ENCODE results near the gene VWF. TPM values are rescaled to one million over a fixed set of nuclear protein-coding genes. Genes with fewer than 3 reads are reported as not detected.

Gene VWF
- total and polyA plus RNA-seq, 10 of the 15 experiments (the other 5 are each of a cell fraction or from before 2014, with no cell fraction given), result 0.08 to 0.23 TPM; not detected in 8

GRCh38 chr12:6166808-6167207 lies 42.3 kb upstream of the VWF start:
- SMC1A ChIA-PET (ENCODE audit: uncharacterized antibody, unreplicated experiment), result interaction anchor here (0.7 to 2.5 kb wide), 4 partner anchors 27 to 110 kb away, joined by 3 to 12 read pairs (median 6); no protein-coding TSS in a partner anchor
- no peak for FAIRE-seq
- 0 out of 2 replicates have a peak overlapping the region, but pooled peaks have one; percentile 8 for H2AFZ ChIP-seq (ENCODE audit: control insufficient read depth, low read depth, low read length)
- TF ChIP-seq JUNB (IDR thresholded peaks at IDR 0.05), result no peak
- no peak for TF ChIP-seq CUX1 (IDR thresholded peaks at IDR 0.05; ENCODE audit: insufficient replicate concordance, low read depth, low read length)
- no peak for TF ChIP-seq IKZF1 (conservative IDR thresholded peaks at IDR 0.05)
- no peak for TF ChIP-seq BHLHE40 (IDR thresholded peaks at IDR 0.05; ENCODE audit: borderline replicate concordance in 1 of 2, low read depth in 2 of 2, low read length in 1 of 2)
- no peak for TF ChIP-seq ZNF207 (IDR thresholded peaks at IDR 0.05; ENCODE audit: borderline replicate concordance)
- TF ChIP-seq MYC (IDR thresholded peaks at IDR 0.05; ENCODE audit: insufficient read depth, insufficient read length, insufficient replicate concordance, low read length, severe bottlenecking), result no peak
- no peak for TF ChIP-seq ZBED1 (IDR thresholded peaks at IDR 0.05; ENCODE audit: borderline replicate concordance)
- TF ChIP-seq ZNF687 (IDR thresholded peaks at IDR 0.05), result no peak
- no peak for TF ChIP-seq MYB (IDR thresholded peaks at IDR 0.05; ENCODE audit: borderline replicate concordance, low read depth, low read length)
- TF ChIP-seq BMI1 (IDR thresholded peaks at IDR 0.05; ENCODE audit: borderline replicate concordance), result no peak
- TF ChIP-seq ZNF274 (IDR thresholded peaks at IDR 0.05; ENCODE audit: insufficient read depth, insufficient read length), result no peak
- TF ChIP-seq, protein P1, sequence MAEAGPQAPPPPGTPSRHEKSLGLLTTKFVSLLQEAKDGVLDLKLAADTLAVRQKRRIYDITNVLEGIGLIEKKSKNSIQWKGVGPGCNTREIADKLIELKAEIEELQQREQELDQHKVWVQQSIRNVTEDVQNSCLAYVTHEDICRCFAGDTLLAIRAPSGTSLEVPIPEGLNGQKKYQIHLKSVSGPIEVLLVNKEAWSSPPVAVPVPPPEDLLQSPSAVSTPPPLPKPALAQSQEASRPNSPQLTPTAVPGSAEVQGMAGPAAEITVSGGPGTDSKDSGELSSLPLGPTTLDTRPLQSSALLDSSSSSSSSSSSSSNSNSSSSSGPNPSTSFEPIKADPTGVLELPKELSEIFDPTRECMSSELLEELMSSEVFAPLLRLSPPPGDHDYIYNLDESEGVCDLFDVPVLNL (IDR thresholded peaks at IDR 0.05; ENCODE audit: low read depth, low read length), result no peak
- no peak for TF ChIP-seq SIN3A (IDR thresholded peaks at IDR 0.05; ENCODE audit: low read depth, low read length)
- no peak for TF ChIP-seq ESRRA (IDR thresholded peaks at IDR 0.05; ENCODE audit: low read length)

More at GRCh38 chr12:6166808-6167207, 42.3 kb upstream of the VWF start:
- H3K9ac ChIP-seq (ENCODE audit: control insufficient read depth, insufficient read depth, low read length), result no peak overlapping the region
- in situ Hi-C loops (cut with MboI), result no loop called here
- no peaks in the 10 kb centered on the region for H3K9me3 ChIP-seq (replicated peaks; ENCODE audit: control insufficient read depth, insufficient read depth, low read length)
- ChIA-PET POLR2A (interaction anchor here (1.9 kb wide), 1 partner anchor 28 kb away, joined by 9 read pairs; no protein-coding TSS in a partner anchor), RAD21 (ENCODE audit: unreplicated experiment) (interaction anchor here (1.0 to 2.0 kb wide), 5 partner anchors 29 to 111 kb away, joined by 3 to 9 read pairs (median 6); no protein-coding TSS in a partner anchor), CTCF (interaction anchor here (0.7 to 4.0 kb wide), 6 partner anchors 26 to 169 kb away, joined by 3 to 31 read pairs (median 4); no protein-coding TSS in a partner anchor)
- H3K36me3 ChIP-seq (ENCODE audit: control insufficient read depth in 2 of 2, insufficient read depth in 2 of 2, low read length in 1 of 2), result no peaks in the 10 kb centered on the region
- no peaks in the 10 kb centered on the region for H4K20me1 ChIP-seq (ENCODE audit: control insufficient read depth, insufficient read depth)
- intact Hi-C loops (cut with micrococcal nuclease; ENCODE audit: unreplicated experiment), result no loop called here
- H3K27ac ChIP-seq (ENCODE audit: control insufficient read depth, insufficient read depth), result no peak overlapping the region; the same call in 1 of the 2 replicates
- peaks cover 19% of the 10 kb centered on the region for H3K4me1 ChIP-seq (ENCODE audit: control insufficient read depth, insufficient read depth, low read length)
- BruUV-seq (replicated peaks), result no TSS peak
- H3K27me3 ChIP-seq (replicated peaks in 1 of 2; ENCODE audit: control insufficient read depth in 2 of 2, insufficient read depth in 2 of 2, low read length in 1 of 2), result no peaks in the 10 kb centered on the region
- H3K79me2 ChIP-seq (ENCODE audit: control insufficient read depth, insufficient read depth, low read length), result no peaks in the 10 kb centered on the region
- WGBS (ENCODE audit: insufficient coverage, insufficient replicate concordance, low lambda C conversion rate, missing lambda C conversion rate), result 72% methylated on average over 4 of the region's 6 CpGs
- DNase-seq (ENCODE audit: low read depth, low spot score), result no peak
- H3K4me3 ChIP-seq, result no peak overlapping the region
- H3K4me2 ChIP-seq (ENCODE audit: control insufficient read depth, insufficient read depth), result peak overlapping the region; percentile 58
- no peak for ATAC-seq
